HepG2 (cell line): ENCODE measurements around the gene STH. TPM values are rescaled to one million over a fixed set of nuclear protein-coding genes. Genes with fewer than 3 reads are reported as not detected.
A peak's percentile ranks its signal among the peaks of the same experiment; 100 is the strongest.

Source experiments
- ARNT2 ChIP-seq: sonication (generic); formaldehyde crosslinking; IDR thresholded peaks from 2 replicates; pipeline ENCODE4 v1.8.0; 2022; ENCODE audit warnings: mild to moderate bottlenecking, low read depth, missing genetic modification reagents, moderate library complexity
- ATF7-NPFF ChIP-seq: sonication (generic); formaldehyde crosslinking; IDR thresholded peaks from 2 replicates; pipeline ENCODE4 v1.8.1; 2023; ENCODE audit warnings: mild to moderate bottlenecking, low read depth, missing genetic modification reagents, moderate library complexity
- CHD2 ChIP-seq: IDR thresholded peaks from 2 replicates; pipeline ENCODE4 v1.6.1; 2011; ENCODE audit warnings: low read depth, low read length, improper control_type of control experiment
- ETV5 ChIP-seq: IDR thresholded peaks from 2 replicates; pipeline ENCODE4 v1.6.1; 2018; ENCODE audit warnings: missing biosample characterization, missing genetic modification reagents, inconsistent platforms, borderline replicate concordance
- GTF3A ChIP-seq: sonication (generic); formaldehyde crosslinking; conservative IDR thresholded peaks from 2 replicates; pipeline ENCODE4 v1.4.0; 2020; ENCODE audit warnings: mild to moderate bottlenecking, missing genetic modification reagents
- KDM5A ChIP-seq: fragments of 200-600 bp; sonication (generic); IDR thresholded peaks from 2 replicates; pipeline ENCODE4 v1.7.0; 2018; ENCODE audit warnings: antibody characterized with exemption, mild to moderate bottlenecking, low read length, borderline replicate concordance
- MLXIP ChIP-seq: sonication (generic); formaldehyde crosslinking; IDR thresholded peaks from 2 replicates; pipeline ENCODE4 v1.9.0; 2021; ENCODE audit warnings: missing genetic modification reagents, borderline replicate concordance
- PAXIP1 ChIP-seq: sonication (generic); formaldehyde crosslinking; conservative IDR thresholded peaks from 2 replicates; pipeline ENCODE4 v1.4.0; 2020; ENCODE audit warnings: mild to moderate bottlenecking, missing genetic modification reagents, moderate library complexity
- SKI ChIP-seq: fragments of 450-650 bp; IDR thresholded peaks from one replicate; pipeline ENCODE4 v1.6.1; 2018; ENCODE audit warnings: mild to moderate bottlenecking; ENCODE audit not compliant: partially characterized antibody
- YEATS2 ChIP-seq: sonication (generic); formaldehyde crosslinking; IDR thresholded peaks from 2 replicates; pipeline ENCODE4 v1.4.0; 2020; ENCODE audit warnings: missing genetic modification reagents, borderline replicate concordance
- ZBTB20 ChIP-seq: sonication (generic); formaldehyde crosslinking; IDR thresholded peaks from 2 replicates; pipeline ENCODE4 v1.8.1; 2023; ENCODE audit warnings: missing genetic modification reagents, low read depth, mild to moderate bottlenecking, borderline replicate concordance
- ZBTB43 ChIP-seq: sonication (generic); formaldehyde crosslinking; conservative IDR thresholded peaks from 2 replicates; pipeline ENCODE4 v1.4.0; 2020; ENCODE audit warnings: missing genetic modification reagents
- ZNF44 ChIP-seq: sonication (generic); formaldehyde crosslinking; IDR thresholded peaks from 2 replicates; pipeline ENCODE4 v1.5.1; 2020; ENCODE audit warnings: mild to moderate bottlenecking, missing genetic modification reagents
- ZNF446 ChIP-seq: sonication (generic); formaldehyde crosslinking; IDR thresholded peaks from 2 replicates; pipeline ENCODE4 v1.5.0; 2020; ENCODE audit warnings: mild to moderate bottlenecking, missing genetic modification reagents
- ZNF597 ChIP-seq: sonication (generic); formaldehyde crosslinking; IDR thresholded peaks from 2 replicates; pipeline ENCODE4 v1.5.0; 2020; ENCODE audit warnings: missing genetic modification reagents
- ZNF747 ChIP-seq: sonication (generic); formaldehyde crosslinking; IDR thresholded peaks from 2 replicates; pipeline ENCODE4 v1.8.1; 2023; ENCODE audit warnings: missing genetic modification reagents, mild to moderate bottlenecking, borderline replicate concordance
- ZNF784 ChIP-seq: sonication (generic); formaldehyde crosslinking; IDR thresholded peaks from 2 replicates; pipeline ENCODE4 v1.5.1; 2020; ENCODE audit warnings: missing genetic modification reagents, mild to moderate bottlenecking, borderline replicate concordance
- polyA plus RNA-seq, 8 experiments: library from polyadenylated mRNA; depleted of rRNA in 3 of 8; stranded (reverse) in 7 of 8; unstranded in 1 of 8; fragments of >200 nt; fragmentation: Illumina TruSeq in 4 of 8; extraction: Trizol in 4 of 8; gene quantifications; 2 replicates each; pipeline versions ENCODE4 v1.2.1 to v1.2.3, GENCODE V29; 2011 to 2016; ENCODE audit warnings: low read depth in 4 of 8, missing spikeins in 1 of 8, mixed read lengths in 1 of 8; ENCODE audit not compliant: insufficient read depth in 1 of 8
- total RNA-seq, 5 experiments: library from RNA; depleted of rRNA; stranded (reverse); fragments of >200 nt; fragmentation: Illumina TruSeq; extraction: Trizol; gene quantifications; 2 replicates each; pipeline ENCODE4 v1.2.3, GENCODE V29; 2016; ENCODE audit warnings: low read depth in 1 of 5

STH gene
- total and polyA plus RNA-seq, 2 of the 13 experiments (the other 11 are each of a cell fraction or from before 2014, with no cell fraction given): not detected

GRCh38 chr17:46003907-46004748 lies 5.1 kb downstream of the STH start (continued):
- TF ChIP-seq ZNF597 (CRISPR knock-in tag) (no peak), KDM5A (no peak), ZBTB20 (no peak), ZBTB43 (CRISPR knock-in tag) (peak; percentile 53), CHD2 (no peak), ZNF784 (CRISPR knock-in tag) (no peak), ZNF446 (CRISPR knock-in tag) (no peak), PAXIP1 (CRISPR knock-in tag) (peak; percentile 95), ARNT2 (CRISPR knock-in tag) (peak; percentile 45; the same call in 1 of the 2 replicates), SKI (peak; percentile 82), MLXIP (CRISPR knock-in tag) (no peak), GTF3A (CRISPR knock-in tag) (peak; percentile 87; the same call in 1 of the 2 replicates), YEATS2 (CRISPR knock-in tag) (no peak), ZNF44 (CRISPR knock-in tag) (0 out of 2 replicates have a peak, but pooled peaks have one; percentile 9), ETV5 (peak; percentile 56; the same call in 1 of the 2 replicates), ZNF747 (0 out of 2 replicates have a peak, but pooled peaks have one; percentile 52), ATF7-NPFF (CRISPR knock-in tag) (peak; percentile 27; the same call in 1 of the 2 replicates)
